Panc1 (cell line): ENCODE results near the gene SLC8A1. TPM values are rescaled to one million over a fixed set of nuclear protein-coding genes. Genes with fewer than 3 reads are reported as not detected.

Experiments used
- ATAC-seq: fragments of 200-7000 bp; cut with Tn5 transposase; 2 replicates; pipeline ENCODE4 v1.9.1; 2020; ENCODE audit warnings: mild to moderate bottlenecking, moderate library complexity
- BruUV-seq: library from RNA; stranded (reverse); fragments of 400-500 nt; replicated peaks from 2 replicates; lab custom pipeline; 2021; lab: Mats Ljungman, UMichigan
- CTCF ChIA-PET: fragments of 300-600 bp; sonication (Branson Sonifier 250); formaldehyde crosslinking; loops from one replicate; lab custom pipeline; 2022; ENCODE audit warnings: antibody characterized with exemption; lab: Charles Lee
- POLR2A ChIA-PET: fragments of 300-600 bp; sonication (Branson Sonifier 250); formaldehyde crosslinking; loops from one replicate; lab custom pipeline; 2022; ENCODE audit warnings: antibody characterized with exemption; lab: Charles Lee
- DNase-seq: peaks from one replicate; pipeline ENCODE4 v3.0.0-alpha.2; 2010; ENCODE audit warnings: low read depth, low spot score
- H3K27ac ChIP-seq: 2 replicates; pipeline ENCODE4 v1.5.1; 2011; ENCODE audit warnings: mild to moderate bottlenecking, low read length, inconsistent platforms
- H3K27me3 ChIP-seq: fragments of 200-500 bp; sonication (Bioruptor generic); 2 replicates; pipeline ENCODE4 v1.6.0; 2014; ENCODE audit warnings: low read length, inconsistent platforms; ENCODE audit not compliant: control insufficient read depth, insufficient read depth
- H3K36me3 ChIP-seq: fragments of 200-500 bp; sonication (Bioruptor generic); 2 replicates; pipeline ENCODE4 v1.5.1; 2014; ENCODE audit warnings: inconsistent platforms, mild to moderate bottlenecking, low read length, moderate library complexity; ENCODE audit not compliant: control insufficient read depth, insufficient read depth
- H3K4me1 ChIP-seq: 2 replicates; pipeline ENCODE4 v1.5.1; 2011; ENCODE audit warnings: inconsistent platforms, mild to moderate bottlenecking, low read length, moderate library complexity; ENCODE audit not compliant: control insufficient read depth, insufficient read depth
- H3K4me3 ChIP-seq, 2 experiments: 2 replicates each; pipeline ENCODE4 v1.5.1; 2011 to 2012; ENCODE audit warnings: low read depth in 2 of 2, low read length in 2 of 2, mild to moderate bottlenecking in 2 of 2, inconsistent platforms in 1 of 2, moderate library complexity in 1 of 2
- H3K9me3 ChIP-seq: fragments of 200-500 bp; sonication (Bioruptor generic); 2 replicates; pipeline ENCODE4 v1.5.1; 2014; ENCODE audit warnings: low read depth, mild to moderate bottlenecking, inconsistent platforms, low read length, moderate library complexity; ENCODE audit not compliant: control insufficient read depth, insufficient read depth
- POLR2AphosphoS5 ChIP-seq: IDR thresholded peaks from 2 replicates; pipeline ENCODE4 v1.6.1; 2012; ENCODE audit warnings: mild to moderate bottlenecking, low read depth, low read length, moderate library complexity
- SIN3A ChIP-seq: IDR thresholded peaks from 2 replicates; pipeline ENCODE4 v1.6.1; 2012; ENCODE audit warnings: low read depth, mild to moderate bottlenecking, low read length, moderate library complexity, borderline replicate concordance; ENCODE audit not compliant: insufficient read depth
- TCF7L2 ChIP-seq: IDR thresholded peaks from 2 replicates; pipeline ENCODE4 v1.6.1; 2011; ENCODE audit warnings: mild to moderate bottlenecking, low read depth, low read length, inconsistent platforms
- in situ Hi-C: cut with HindIII; loops from 2 replicates; pipeline ENCODE4 v1.10.0; 2016; ENCODE audit warnings: low sequenced_read_pairs, low pct_unique_long_range_greater_than_20kb
- intact Hi-C: fragments of 100-400 bp; cut with micrococcal nuclease; formaldehyde crosslinking; loops from one replicate; pipeline ENCODE4 v1.10.0; 2022; ENCODE audit not compliant: unreplicated experiment
- total RNA-seq: library from RNA; stranded (reverse); gene quantifications from one replicate; pipeline ENCODE4 v1.2.1, GENCODE V29; 2021; ENCODE audit not compliant: unreplicated experiment
- TF ChIP-seq, protein P1 (sequence below): fragments of 450-650 bp; IDR thresholded peaks from 2 replicates; pipeline ENCODE4 v1.5.1; 2017; ENCODE audit warnings: mild to moderate bottlenecking
- TF ChIP-seq, protein P2 (sequence below), 2 experiments: IDR thresholded peaks; 2 replicates each; pipeline ENCODE4 v1.6.1; 2011 to 2012; ENCODE audit warnings: low read depth in 2 of 2, control low read depth in 1 of 2, low read length in 1 of 2, mild to moderate bottlenecking in 1 of 2, moderate library complexity in 1 of 2; ENCODE audit not compliant: insufficient read depth in 1 of 2

Gene SLC8A1
- total RNA-seq, 1 experiment from 2014 or later = 0.59 TPM

GRCh38 chr2:40373111-40373510 is 78.8 kb downstream of the SLC8A1 start:
- no peak overlapping the region for H3K4me3 ChIP-seq
- no peaks in the 10 kb centered on the region for H3K9me3 ChIP-seq
- intact Hi-C loops (no loop called here), in situ Hi-C loops (no loop called here)
- DNase-seq = no peak
- no peak overlapping the region for H3K27ac ChIP-seq
- ATAC-seq = no peak
- CTCF ChIA-PET = no interaction called here
- no TSS peak for BruUV-seq
- POLR2A ChIA-PET = no interaction called here
- no peaks in the 10 kb centered on the region for H3K36me3 ChIP-seq
- TF ChIP-seq TCF7L2 = no peak
- no peak for TF ChIP-seq SIN3A
- TF ChIP-seq, protein P1, sequence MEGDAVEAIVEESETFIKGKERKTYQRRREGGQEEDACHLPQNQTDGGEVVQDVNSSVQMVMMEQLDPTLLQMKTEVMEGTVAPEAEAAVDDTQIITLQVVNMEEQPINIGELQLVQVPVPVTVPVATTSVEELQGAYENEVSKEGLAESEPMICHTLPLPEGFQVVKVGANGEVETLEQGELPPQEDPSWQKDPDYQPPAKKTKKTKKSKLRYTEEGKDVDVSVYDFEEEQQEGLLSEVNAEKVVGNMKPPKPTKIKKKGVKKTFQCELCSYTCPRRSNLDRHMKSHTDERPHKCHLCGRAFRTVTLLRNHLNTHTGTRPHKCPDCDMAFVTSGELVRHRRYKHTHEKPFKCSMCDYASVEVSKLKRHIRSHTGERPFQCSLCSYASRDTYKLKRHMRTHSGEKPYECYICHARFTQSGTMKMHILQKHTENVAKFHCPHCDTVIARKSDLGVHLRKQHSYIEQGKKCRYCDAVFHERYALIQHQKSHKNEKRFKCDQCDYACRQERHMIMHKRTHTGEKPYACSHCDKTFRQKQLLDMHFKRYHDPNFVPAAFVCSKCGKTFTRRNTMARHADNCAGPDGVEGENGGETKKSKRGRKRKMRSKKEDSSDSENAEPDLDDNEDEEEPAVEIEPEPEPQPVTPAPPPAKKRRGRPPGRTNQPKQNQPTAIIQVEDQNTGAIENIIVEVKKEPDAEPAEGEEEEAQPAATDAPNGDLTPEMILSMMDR = no peak
- TF ChIP-seq, protein P2, sequence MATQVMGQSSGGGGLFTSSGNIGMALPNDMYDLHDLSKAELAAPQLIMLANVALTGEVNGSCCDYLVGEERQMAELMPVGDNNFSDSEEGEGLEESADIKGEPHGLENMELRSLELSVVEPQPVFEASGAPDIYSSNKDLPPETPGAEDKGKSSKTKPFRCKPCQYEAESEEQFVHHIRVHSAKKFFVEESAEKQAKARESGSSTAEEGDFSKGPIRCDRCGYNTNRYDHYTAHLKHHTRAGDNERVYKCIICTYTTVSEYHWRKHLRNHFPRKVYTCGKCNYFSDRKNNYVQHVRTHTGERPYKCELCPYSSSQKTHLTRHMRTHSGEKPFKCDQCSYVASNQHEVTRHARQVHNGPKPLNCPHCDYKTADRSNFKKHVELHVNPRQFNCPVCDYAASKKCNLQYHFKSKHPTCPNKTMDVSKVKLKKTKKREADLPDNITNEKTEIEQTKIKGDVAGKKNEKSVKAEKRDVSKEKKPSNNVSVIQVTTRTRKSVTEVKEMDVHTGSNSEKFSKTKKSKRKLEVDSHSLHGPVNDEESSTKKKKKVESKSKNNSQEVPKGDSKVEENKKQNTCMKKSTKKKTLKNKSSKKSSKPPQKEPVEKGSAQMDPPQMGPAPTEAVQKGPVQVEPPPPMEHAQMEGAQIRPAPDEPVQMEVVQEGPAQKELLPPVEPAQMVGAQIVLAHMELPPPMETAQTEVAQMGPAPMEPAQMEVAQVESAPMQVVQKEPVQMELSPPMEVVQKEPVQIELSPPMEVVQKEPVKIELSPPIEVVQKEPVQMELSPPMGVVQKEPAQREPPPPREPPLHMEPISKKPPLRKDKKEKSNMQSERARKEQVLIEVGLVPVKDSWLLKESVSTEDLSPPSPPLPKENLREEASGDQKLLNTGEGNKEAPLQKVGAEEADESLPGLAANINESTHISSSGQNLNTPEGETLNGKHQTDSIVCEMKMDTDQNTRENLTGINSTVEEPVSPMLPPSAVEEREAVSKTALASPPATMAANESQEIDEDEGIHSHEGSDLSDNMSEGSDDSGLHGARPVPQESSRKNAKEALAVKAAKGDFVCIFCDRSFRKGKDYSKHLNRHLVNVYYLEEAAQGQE (IDR thresholded peaks at IDR 0.05; ENCODE audit: insufficient read depth in 1 of 2, low read depth in 2 of 2, low read length in 1 of 2) = no peak
- no peak for TF ChIP-seq POLR2AphosphoS5
- no peaks in the 10 kb centered on the region for H3K4me1 ChIP-seq
- H3K27me3 ChIP-seq = no peaks in the 10 kb centered on the region

- TF ChIP-seq SIN3A (no peak), TCF7L2 (no peak), POLR2AphosphoS5 (no peak)
- TF ChIP-seq, protein P2 (IDR thresholded peaks at IDR 0.05; ENCODE audit: insufficient read depth in 1 of 2, low read depth in 2 of 2, low read length in 1 of 2) = no peak
- TF ChIP-seq, protein P1 = no peak
- Histone ChIP-seq H3K27ac (no peak overlapping the region), H3K9me3 (no peaks in the 10 kb centered on the region), H3K36me3 (no peaks in the 10 kb centered on the region), H3K4me1 (no peaks in the 10 kb centered on the region), H3K4me3 (no peak overlapping the region), H3K27me3 (no peaks in the 10 kb centered on the region)
- ChIA-PET POLR2A (no interaction called here), CTCF (no interaction called here)
- DNase-seq (no peak), ATAC-seq (no peak)
- intact Hi-C loops (no loop called here), in situ Hi-C loops (no loop called here)
- BruUV-seq = no TSS peak
These were observed 79.5 kb downstream of the SLC8A1 start for GRCh38 chr2:40372283-40372985.
